NOMO-1 (cell line): ENCODE measurements around the gene THEM5.
"Not testable (repeated sequence)": the region's sequence is repeated elsewhere in the genome, so short reads cannot be mapped to it uniquely, and the experiment has no call there.

ENCODE experiments used
- DNase-seq, 2 experiments: peaks; one replicate each; lab custom pipeline; 2025; ENCODE audit not compliant: unreplicated experiment in 2 of 2; lab: John Stamatoyannopoulos, UW

THEM5 gene

GRCh38 chr1:151853411-151853943, at the start of gene THEM5:
Gene THEM5 (minus strand): TSS chr1:151853712. CDS start chr1:151853565, 147 bp downstream.
- DNase-seq: no peak

DNA sequence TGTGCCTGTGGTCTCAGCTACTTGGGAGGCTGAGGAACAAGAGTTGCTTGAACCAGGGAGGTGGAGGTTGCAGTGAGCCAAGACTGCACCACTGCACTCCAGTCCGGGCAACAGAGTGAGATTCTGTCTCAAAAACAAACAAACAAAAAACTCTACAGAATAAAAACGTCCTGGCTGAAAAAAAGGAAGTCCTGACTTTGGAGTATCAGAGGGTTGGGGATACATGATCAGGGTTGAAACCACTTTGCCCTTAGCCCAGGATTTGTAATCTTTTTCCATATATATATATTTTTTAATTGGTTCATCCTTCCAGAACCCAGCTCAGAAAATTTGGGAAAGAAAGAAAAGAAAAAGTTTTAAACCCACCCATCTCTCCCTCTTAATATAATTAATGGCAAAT, 49.3 kb upstream of the THEM5 start:
- no peak for DNase-seq

GRCh38 chr1:151900804-151901203, 47.3 kb upstream of the THEM5 start:
- DNase-seq: not testable (repeated sequence)

DNA sequence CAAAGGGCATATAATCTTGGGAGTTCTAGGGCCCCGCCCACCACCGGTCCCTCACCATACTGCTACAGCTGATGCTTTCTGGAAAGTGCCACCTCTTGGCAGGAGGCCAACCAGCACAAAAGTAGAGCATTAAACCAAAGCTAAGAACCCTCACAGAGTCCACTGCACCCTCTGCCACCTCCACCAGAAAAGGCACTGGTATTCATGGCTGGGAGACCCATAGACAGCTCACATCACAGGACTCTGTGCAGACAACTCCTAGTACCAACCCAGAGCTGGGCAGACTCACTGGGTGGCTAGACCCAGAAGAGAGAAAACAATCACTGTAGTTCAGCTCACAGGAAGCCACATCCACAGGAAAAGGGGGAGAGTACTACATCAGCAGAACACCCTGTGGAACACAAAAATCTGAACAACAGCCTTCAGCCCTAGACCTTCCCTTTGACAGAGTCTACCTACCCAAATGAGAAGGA, 45.0 kb upstream of the THEM5 start:
- no peak for DNase-seq

DNA sequence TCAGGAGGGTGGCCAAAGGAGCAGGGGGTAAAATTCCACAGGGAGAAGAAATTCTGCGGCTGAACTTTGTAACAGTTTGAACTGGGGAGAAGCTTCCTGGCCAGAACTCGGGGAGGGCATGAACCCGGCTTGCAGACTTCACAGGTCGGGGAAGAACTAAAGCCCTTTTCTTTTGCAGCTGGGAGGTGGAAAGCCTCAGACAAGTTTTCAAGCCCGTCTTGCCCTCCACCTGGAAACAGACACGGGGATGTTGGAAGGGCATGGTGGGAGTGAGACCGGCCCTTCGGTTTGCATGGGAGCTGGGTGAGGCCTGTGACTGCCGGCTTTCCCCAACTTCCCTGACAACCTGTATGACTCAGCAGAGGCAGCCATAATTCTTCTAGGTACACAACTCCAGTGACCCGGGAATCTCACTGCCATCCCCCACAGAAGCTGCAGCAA, 44.5 kb upstream of the THEM5 start:
- DNase-seq: no peak

GRCh38 chr1:151893176-151893924, 39.8 kb upstream of the THEM5 start:
- DNase-seq: no peak

DNA sequence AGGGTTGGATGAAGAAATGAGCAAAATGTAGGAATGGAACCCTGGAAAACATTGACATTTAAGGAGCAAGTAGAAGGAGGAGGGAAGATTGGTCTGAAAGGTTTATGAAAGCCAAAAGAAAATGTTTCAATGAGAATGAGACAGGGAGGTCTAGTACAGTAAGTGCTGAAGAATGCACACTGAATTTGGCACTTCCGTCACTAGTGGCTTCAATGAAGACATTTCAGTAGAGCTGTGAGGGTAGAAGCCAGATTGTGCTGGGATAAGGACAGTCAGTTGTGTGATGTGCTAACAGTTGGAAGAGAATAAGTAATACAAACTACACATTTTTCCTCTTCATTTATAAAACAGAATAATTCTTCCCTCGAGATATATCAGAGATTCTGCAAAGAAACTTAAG, 38.7 kb upstream of the THEM5 start:
- no peak for DNase-seq

GRCh38 chr1:151891512-151891911, 38.0 kb upstream of the THEM5 start:
- DNase-seq: no peak

DNA sequence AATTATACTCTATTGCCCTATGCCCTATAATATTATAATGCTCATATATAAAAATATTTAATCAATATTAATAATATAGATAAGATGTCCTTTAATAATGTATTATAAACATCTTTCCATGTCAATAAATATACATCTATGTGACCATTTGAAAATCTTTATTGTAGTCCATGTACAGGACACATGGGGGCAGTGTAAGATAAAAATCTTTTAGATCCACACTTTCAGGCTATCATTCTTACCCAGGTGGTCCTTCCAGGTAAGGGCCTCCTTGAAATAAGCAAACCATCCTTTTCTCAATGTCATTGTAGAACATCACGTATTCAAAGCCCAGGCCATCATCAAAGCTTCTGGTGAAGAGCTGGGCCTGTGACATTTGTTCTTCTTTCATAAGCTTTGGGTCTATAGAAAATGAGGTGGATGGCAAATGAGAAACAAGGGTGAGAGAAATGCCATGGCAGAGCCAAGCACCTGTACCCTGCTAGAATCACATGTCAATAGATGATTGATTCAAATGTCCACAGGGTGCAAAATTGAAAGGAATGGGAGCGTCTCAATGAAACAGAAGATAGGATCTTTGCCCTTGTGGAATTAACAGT, 35.6 kb upstream of the THEM5 start:
- DNase-seq: peak in 1 of 2 experiments; percentile 20

- DNase-seq: no peak
Measured at GRCh38 chr1:151887028-151887427, 33.5 kb upstream of the THEM5 start.

- no peak for DNase-seq
Measured at GRCh38 chr1:151885479-151885878, 32.0 kb upstream of the THEM5 start.

DNA sequence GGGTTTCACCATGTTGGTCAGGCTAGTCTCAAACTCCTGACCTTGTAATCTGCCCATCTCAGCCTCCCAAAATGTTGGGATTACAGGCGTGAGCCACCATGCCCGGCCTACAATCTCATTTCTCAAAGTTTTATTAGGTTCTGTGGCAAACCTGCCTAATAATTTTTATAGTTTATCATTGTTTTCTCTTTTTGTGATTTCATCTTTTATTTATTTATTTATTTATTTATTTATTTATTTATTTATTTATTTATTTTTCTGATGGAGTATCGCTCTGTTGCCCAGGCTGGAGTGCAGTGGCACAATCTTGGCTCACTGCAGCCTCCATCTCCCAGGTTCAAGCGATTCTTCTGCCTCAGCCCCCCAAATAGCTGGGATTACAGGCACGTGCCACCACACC, 31.4 kb upstream of the THEM5 start:
- DNase-seq: not testable (repeated sequence)

GRCh38 chr1:151884445-151884844, 30.9 kb upstream of the THEM5 start:
- DNase-seq: not testable (repeated sequence)

DNA sequence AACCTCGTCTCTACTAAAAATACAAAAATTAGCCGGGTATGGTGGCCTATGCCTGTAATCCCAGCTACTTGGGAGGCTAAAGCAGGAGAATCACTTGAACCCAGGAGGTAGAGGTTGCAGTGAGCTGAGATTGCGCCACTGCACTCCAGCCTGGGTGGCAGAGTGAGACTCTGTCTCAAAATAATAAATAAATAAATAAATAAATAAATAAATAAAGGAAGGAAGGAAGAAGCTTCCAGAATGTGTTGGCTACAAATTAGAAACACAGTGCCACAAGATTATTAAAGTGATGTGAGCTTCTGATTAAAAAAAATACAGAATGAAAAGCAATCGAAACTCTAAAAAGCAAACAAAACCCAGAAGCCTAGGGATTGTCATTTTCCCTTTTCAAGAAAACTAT, 30.4 kb upstream of the THEM5 start:
- not testable (repeated sequence) for DNase-seq

- not testable (repeated sequence) for DNase-seq
Measured at GRCh38 chr1:151882918-151883317, 29.4 kb upstream of the THEM5 start.

DNA sequence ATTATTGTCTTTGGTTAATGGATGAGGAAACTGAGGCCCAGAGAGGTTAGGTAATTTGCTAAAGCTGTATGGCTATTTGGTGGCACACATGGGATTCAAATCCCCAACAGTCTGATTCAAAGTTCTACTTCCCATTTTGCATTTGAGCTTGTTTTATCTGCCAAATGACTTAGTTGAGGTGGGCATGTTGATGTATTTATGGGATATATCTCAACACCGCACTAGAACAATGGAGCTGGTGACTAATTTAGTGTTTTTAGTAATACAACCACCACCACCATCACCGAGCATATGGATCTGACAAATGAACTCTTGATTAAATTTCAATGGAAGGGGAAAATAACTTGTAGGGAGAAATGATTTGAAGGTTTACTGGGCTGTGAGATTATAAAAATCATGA, 29.0 kb upstream of the THEM5 start:
- DNase-seq: no peak

GRCh38 chr1:151881479-151881878, 28.0 kb upstream of the THEM5 start:
- DNase-seq: no peak

GRCh38 chr1:151875419-151876097, 22.0 kb upstream of the THEM5 start:
- DNase-seq: no peak

DNA sequence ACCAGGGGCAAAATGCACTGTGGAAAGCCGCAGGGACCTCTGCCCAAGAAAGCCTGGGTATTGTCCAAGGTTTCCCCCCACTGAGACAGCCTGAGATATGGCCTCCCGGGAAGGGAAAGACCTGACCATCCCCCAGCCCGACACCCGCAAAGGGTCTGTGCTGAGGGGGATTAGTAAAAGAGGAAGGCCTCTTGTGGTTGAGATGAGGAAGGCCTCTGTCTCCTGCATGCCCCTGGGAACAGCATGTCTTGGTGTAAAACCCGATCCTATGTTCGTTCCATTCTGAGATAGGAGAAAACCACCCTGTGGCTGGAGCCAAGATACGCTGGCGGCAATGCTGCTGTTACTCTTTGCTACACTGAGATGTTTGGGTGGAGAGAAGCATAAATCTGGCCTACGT, 19.3 kb upstream of the THEM5 start:
- DNase-seq: not testable (repeated sequence)

GRCh38 chr1:151871284-151872030, 17.9 kb upstream of the THEM5 start:
- DNase-seq: no peak

- no peak for DNase-seq
Measured at GRCh38 chr1:151868486-151868885, 15.0 kb upstream of the THEM5 start.
